ENCODE data around the gene NOS2.

DNA sequence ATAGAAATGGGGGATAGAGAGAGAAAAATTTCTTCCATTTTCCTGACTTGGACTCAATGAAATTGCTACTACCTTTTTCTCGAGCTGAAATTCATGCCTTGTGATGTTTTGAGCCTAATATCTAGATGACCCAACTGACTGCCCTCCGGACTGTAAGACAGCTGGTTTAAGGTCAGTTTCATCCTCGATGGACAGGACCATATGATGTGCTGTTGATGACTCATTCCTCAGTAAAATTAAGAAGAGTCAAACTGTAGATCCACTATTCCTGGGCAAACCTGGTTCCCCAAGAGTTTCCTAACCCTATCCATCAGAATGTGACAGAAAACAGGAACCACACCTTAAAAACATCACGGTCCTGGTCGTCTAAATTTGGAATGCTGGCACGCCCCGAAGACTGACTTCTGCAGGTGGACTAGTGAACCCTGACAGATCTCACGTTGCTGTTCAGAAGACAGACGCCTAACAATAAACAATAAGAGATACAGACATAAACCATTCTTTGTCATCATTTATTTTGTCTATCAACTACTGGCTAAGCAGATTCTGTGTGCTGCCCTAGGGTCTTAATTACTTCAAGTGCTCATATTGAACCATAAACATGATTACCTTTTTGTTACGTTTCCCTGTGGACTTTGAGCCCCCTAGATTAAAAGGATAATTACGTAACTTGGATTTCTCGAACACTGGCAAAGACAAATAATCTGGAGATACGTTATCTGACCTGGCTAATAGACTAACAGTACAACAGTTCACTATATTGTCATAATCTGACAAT, 45.1 kb upstream of the NOS2 start:
- TF ChIP-seq, protein P1, sequence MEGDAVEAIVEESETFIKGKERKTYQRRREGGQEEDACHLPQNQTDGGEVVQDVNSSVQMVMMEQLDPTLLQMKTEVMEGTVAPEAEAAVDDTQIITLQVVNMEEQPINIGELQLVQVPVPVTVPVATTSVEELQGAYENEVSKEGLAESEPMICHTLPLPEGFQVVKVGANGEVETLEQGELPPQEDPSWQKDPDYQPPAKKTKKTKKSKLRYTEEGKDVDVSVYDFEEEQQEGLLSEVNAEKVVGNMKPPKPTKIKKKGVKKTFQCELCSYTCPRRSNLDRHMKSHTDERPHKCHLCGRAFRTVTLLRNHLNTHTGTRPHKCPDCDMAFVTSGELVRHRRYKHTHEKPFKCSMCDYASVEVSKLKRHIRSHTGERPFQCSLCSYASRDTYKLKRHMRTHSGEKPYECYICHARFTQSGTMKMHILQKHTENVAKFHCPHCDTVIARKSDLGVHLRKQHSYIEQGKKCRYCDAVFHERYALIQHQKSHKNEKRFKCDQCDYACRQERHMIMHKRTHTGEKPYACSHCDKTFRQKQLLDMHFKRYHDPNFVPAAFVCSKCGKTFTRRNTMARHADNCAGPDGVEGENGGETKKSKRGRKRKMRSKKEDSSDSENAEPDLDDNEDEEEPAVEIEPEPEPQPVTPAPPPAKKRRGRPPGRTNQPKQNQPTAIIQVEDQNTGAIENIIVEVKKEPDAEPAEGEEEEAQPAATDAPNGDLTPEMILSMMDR (IDR thresholded peaks at IDR 0.05; ENCODE audit: poor library complexity, severe bottlenecking), result no peak
- TF ChIP-seq EP300 (conservative IDR thresholded peaks at IDR 0.05; ENCODE audit: poor library complexity, severe bottlenecking) (no peak), SMC3 (conservative IDR thresholded peaks at IDR 0.05; ENCODE audit: poor library complexity) (no peak), POLR2AphosphoS5 (IDR thresholded peaks at IDR 0.05) (no peak), EZH2 (IDR thresholded peaks at IDR 0.05; ENCODE audit: borderline replicate concordance, insufficient read depth, low read length, poor library complexity, severe bottlenecking) (no peak), MXI1 (conservative IDR thresholded peaks at IDR 0.05; ENCODE audit: poor library complexity, severe bottlenecking) (no peak)

All from neural cell (in vitro differentiated cells).